GM12874 (cell line): ENCODE measurements around the gene MEX3A.

Experiments used
- TF ChIP-seq, protein P1 (sequence below): IDR thresholded peaks from 2 replicates; pipeline ENCODE4 v1.5.1; 2011; ENCODE audit warnings: low read depth, mild to moderate bottlenecking, control low read depth, low read length, moderate library complexity; ENCODE audit not compliant: insufficient read depth

The MEX3A gene

DNA sequence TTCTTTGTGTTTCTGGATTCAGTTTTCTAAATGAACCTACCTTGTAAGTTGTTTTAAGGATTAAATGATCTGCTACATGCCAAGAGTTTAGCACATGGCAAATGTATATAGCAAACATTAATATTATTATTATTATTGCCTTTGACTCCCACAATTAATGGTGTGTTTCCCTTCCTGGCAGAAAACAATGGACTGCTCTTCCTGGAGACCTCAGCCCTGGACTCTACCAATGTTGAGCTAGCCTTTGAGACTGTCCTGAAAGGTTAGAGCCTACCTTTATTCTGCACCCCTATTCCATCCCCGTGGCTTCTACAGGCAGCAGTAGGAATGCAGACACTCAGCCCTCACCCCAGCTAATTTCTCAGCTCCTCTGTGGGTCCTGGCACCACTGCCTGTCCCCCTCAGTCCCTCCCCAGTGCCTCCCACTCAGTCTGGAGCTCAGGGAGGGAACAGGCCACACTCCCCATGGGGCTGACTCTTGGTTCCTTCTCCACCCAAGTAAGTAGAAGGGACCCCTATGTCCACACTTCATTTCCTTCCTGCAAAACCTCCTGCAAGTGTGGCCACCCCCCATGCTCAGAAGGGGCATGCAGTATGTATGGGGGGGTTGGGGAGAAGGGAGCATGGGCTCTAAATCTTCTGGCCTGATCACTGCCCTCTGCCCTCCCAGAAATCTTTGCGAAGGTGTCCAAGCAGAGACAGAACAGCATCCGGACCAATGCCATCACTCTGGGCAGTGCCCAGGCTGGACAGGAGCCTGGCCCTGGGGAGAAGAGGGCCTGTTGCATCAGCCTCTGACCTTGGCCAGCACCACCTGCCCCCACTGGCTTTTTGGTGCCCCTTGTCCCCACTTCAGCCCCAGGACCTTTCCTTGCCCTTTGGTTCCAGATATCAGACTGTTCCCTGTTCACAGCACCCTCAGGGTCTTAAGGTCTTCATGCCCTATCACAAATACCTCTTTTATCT, 12.5 kb downstream of the MEX3A start:
- TF ChIP-seq, protein P1, sequence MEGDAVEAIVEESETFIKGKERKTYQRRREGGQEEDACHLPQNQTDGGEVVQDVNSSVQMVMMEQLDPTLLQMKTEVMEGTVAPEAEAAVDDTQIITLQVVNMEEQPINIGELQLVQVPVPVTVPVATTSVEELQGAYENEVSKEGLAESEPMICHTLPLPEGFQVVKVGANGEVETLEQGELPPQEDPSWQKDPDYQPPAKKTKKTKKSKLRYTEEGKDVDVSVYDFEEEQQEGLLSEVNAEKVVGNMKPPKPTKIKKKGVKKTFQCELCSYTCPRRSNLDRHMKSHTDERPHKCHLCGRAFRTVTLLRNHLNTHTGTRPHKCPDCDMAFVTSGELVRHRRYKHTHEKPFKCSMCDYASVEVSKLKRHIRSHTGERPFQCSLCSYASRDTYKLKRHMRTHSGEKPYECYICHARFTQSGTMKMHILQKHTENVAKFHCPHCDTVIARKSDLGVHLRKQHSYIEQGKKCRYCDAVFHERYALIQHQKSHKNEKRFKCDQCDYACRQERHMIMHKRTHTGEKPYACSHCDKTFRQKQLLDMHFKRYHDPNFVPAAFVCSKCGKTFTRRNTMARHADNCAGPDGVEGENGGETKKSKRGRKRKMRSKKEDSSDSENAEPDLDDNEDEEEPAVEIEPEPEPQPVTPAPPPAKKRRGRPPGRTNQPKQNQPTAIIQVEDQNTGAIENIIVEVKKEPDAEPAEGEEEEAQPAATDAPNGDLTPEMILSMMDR: no peak

DNA sequence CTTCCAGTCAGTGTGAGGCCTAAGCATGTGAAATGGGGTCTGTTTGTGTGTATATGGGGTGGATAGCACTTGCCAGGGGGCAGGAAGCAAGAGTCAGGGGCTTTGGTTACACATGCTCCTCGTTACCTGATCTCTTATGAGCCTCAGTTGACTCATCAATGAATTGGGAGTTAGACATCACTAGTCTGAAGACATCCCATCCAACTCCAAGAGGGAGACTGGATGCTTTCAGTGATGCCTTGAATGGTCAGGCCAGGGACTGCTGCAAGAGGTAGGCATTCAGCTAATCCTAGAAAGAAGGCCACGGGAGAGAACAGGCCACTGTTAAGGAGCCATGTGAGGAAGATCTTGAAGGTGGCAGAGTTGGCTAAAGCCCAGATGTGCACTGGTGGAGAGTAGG, 15.0 kb downstream of the MEX3A start:
- TF ChIP-seq, protein P1: no peak

DNA sequence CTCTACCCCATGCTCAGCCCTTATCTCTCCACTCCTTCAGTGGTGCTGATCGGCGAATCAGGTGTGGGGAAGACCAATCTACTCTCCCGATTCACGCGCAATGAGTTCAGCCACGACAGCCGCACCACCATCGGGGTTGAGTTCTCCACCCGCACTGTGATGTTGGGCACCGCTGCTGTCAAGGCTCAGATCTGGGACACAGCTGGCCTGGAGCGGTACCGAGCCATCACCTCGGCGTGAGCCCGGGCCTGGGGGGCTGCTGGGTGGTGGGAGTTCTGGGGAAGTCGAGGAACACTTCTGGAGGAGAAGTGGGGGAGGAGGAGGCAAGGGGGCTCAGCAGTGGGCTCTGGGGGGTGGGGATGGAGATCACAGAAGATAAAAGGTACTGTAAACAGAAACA, 16.4 kb downstream of the MEX3A start:
- TF ChIP-seq, protein P1: no peak

DNA sequence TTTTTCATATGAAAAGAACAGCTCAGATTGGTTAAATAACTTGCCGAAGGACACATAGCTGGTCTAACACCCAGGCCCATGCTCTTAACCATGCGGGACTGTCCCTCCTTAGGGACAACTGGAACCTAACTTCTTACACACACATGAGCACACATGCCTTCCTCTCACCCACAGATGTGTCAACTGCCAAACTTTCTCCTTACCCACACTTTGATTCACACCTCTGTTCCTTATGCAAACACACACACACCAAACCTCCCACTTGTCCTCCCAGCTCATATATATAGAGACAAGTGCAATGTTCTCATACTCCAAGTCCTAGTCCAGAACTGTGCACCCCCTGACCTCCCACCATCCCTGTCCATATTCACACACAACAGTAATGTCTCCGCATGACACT, 17.1 kb downstream of the MEX3A start:
- TF ChIP-seq, protein P1: no peak

DNA sequence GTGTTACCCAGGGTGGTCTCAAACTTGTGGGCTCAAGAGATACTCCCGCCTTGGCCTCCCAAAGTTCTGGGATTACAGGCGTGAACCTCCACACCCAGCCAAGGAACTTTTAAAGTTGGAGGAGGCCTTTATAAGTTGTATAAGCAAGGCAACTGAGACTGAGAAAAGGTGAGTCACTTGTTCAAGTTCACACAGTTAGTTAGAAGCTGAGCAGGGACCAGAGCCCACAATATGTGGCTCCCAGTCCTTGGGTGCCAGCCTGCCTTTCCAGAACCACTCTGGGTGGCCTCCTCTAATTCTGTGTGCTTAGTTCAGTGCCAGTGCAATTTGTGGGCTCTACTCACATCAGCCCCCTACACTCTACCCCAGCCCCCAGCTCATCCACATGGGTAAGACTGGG, 17.6 kb downstream of the MEX3A start:
- TF ChIP-seq, protein P1: no peak

DNA sequence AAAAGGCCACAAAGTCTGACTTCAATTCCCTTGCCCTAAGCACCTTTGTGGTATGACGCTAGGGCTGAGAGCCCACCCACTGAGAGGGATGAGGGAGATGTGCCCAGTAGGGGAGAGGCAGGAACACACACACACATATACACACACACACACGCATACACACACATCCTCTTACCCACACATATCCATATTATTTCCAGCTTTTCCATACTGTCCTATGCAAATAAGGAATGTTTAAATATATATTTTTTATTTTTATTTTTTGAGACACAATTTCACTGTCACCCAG, 18.3 kb downstream of the MEX3A start:
- TF ChIP-seq, protein P1: no peak

DNA sequence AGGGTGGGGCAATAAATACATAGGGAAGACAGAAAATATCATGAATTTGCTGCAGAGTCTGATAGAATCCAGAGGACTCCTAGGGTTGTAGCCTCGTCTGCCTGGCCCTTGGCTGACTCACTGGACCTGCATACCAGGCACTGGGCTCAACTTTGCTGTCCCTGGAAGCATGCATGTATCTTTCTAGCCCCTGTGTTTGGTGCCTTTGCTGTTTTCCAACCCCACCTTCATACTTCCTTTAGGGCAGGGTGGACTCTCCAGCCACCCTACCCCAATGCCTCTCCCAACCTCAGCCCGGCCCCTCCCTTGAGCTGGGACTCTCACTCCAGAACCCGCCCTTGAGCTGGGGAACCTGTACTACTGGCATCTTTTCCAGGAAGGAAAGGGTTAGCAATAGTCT, 20.1 kb downstream of the MEX3A start:
- TF ChIP-seq, protein P1: no peak
